ENCODE data around the gene KDM5B.

DNA sequence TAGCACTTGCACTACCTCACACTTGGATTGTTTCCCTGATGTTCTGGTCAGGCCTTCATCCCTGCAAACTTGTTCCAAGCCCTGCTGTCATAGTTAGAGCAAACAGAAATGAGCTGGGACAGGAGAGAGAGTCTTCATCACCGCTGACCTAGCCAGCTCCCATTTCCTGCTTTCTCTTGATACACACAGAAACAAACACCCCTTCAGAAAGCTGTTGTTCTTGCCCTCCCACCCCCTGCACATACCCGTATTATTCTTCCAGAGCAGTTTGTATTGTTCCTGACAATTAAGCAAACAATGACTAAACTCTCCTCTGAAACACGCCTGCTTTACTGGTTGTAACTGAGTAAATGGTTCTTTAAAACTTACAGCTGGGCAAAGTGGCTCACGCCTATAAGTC is 95.1 kb downstream of the KDM5B start:
- TF ChIP-seq, protein P1, sequence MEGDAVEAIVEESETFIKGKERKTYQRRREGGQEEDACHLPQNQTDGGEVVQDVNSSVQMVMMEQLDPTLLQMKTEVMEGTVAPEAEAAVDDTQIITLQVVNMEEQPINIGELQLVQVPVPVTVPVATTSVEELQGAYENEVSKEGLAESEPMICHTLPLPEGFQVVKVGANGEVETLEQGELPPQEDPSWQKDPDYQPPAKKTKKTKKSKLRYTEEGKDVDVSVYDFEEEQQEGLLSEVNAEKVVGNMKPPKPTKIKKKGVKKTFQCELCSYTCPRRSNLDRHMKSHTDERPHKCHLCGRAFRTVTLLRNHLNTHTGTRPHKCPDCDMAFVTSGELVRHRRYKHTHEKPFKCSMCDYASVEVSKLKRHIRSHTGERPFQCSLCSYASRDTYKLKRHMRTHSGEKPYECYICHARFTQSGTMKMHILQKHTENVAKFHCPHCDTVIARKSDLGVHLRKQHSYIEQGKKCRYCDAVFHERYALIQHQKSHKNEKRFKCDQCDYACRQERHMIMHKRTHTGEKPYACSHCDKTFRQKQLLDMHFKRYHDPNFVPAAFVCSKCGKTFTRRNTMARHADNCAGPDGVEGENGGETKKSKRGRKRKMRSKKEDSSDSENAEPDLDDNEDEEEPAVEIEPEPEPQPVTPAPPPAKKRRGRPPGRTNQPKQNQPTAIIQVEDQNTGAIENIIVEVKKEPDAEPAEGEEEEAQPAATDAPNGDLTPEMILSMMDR (IDR thresholded peaks at IDR 0.05; ENCODE audit: control extremely low read depth in 1 of 3, insufficient read depth in 1 of 3, low read depth in 1 of 3, low read length in 3 of 3) = no peak
- TF ChIP-seq YY1 (IDR thresholded peaks at IDR 0.05; ENCODE audit: low read depth, low read length) (no peak), POLR2AphosphoS5 (IDR thresholded peaks at IDR 0.05; ENCODE audit: low read depth, low read length) (no peak), POLR2A (IDR thresholded peaks at IDR 0.05; ENCODE audit: control extremely low read depth in 1 of 2, low read depth in 2 of 2, low read length in 2 of 2) (no peak), RNF2 (IDR thresholded peaks at IDR 0.05; ENCODE audit: borderline replicate concordance, low read depth, low read length, missing control alignments, poor library complexity, severe bottlenecking) (no peak), SIN3A (conservative IDR thresholded peaks at IDR 0.05 in 1 of 2, IDR thresholded peaks at IDR 0.05 in 1 of 2; ENCODE audit: low read depth in 1 of 2, low read length in 2 of 2) (no peak), EZH2 (IDR thresholded peaks at IDR 0.05; ENCODE audit: low read depth, low read length, severe bottlenecking) (no peak), FOSL1 (IDR thresholded peaks at IDR 0.05; ENCODE audit: insufficient read depth, low read depth, low read length) (no peak), ASH2L (IDR thresholded peaks at IDR 0.05; ENCODE audit: low read length) (no peak), RAD21 (IDR thresholded peaks at IDR 0.05 in 1 of 2, conservative IDR thresholded peaks at IDR 0.05 in 1 of 2; ENCODE audit: low read depth in 2 of 2, low read length in 2 of 2) (no peak), SIX5 (IDR thresholded peaks at IDR 0.05; ENCODE audit: low read depth, low read length) (no peak), BRCA1 (IDR thresholded peaks at IDR 0.05; ENCODE audit: low read depth, low read length) (no peak)
- TF ChIP-seq, protein P2, sequence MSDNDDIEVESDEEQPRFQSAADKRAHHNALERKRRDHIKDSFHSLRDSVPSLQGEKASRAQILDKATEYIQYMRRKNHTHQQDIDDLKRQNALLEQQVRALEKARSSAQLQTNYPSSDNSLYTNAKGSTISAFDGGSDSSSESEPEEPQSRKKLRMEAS (IDR thresholded peaks at IDR 0.05) = no peak
- TF ChIP-seq, protein P3, sequence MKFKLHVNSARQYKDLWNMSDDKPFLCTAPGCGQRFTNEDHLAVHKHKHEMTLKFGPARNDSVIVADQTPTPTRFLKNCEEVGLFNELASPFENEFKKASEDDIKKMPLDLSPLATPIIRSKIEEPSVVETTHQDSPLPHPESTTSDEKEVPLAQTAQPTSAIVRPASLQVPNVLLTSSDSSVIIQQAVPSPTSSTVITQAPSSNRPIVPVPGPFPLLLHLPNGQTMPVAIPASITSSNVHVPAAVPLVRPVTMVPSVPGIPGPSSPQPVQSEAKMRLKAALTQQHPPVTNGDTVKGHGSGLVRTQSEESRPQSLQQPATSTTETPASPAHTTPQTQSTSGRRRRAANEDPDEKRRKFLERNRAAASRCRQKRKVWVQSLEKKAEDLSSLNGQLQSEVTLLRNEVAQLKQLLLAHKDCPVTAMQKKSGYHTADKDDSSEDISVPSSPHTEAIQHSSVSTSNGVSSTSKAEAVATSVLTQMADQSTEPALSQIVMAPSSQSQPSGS (IDR thresholded peaks at IDR 0.05; ENCODE audit: low read length) = no peak

Data from H1 (cell line).